NCI-H2227 treated with DMSO at 0.1 percent for 48 hours (cell line): ENCODE measurements around the gene URB2.
"Not testable (repeated sequence)": the region's sequence is repeated elsewhere in the genome, so short reads cannot be mapped to it uniquely, and the experiment has no call there.

ENCODE experiments used
- DNase-seq: peaks from one replicate; lab custom pipeline; 2025; lab: John Stamatoyannopoulos, UW

Gene URB2

GRCh38 chr1:229614701-229615100 lies 11.3 kb upstream of the URB2 start:
- DNase-seq, result no peak

DNA sequence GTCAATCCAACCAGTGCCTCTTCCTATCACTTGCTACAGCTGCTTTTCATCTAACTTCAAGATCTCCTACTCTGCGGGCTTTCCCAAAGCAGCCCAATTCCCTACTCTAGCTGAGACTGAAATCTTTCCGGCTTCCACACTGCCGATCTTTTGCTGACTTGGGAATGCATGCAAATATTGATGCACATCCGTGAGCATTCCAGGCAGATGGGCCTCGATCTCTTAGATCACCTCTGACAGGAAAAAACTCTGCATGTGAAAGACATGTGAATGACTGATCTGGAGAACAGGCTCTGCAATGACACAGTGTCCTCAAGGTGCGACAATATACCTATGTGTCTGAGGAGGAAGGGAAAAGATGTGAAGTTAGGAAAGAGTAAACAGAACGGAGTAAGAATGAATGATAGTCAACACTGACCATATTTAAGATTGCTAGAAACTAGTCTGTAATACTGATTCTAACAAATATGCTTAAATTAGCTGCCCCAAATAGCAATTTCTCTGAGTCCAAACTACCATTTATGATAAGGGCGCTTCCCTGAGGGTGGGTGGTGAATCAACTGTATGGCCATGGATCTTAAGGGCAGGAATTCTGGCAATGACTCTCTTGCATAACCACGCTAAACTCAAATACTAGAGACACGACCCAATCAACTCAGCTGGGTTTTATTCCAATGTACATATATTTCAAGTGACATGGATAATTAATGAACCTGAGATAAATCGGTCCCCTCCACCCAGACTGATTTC lies 8.5 kb upstream of the URB2 start:
- DNase-seq, result no peak

DNA sequence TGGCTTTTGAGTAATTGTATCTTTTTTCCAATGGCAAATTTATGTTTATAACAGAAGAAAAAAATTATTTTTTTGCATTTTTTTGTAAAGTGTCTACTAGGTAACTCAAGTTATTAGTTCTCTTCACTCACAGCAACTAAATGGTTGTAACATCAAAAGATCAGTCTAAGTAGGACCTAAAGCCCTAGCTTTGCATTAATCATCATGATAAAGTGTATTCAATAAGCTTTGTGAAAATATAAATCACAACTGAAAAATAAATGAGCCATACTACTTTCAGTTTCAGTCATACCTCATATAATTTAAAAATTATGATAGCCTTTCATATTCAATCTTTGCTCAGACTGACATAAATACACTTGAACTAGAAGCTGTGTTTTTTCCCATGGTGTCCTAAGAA lies 7.0 kb upstream of the URB2 start:
- no peak for DNase-seq

DNA sequence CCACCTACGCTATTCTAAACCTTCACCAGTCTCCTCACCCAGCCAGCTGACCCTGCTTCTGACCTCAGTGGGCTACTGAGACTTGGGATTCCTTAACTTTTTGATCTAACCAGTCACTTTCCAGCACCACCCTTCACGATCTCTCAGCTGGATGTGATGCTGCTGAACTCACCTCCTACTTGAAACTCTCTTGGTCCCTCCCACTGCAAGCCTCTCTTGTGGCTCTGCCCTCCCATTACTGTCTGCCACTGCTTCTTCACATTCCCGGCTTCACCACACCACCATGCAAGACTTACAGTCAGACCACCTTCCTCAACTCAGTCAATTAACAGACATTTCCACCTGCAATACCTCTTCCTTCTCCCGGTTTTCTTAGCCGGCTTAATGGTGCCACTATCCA lies 6.4 kb upstream of the URB2 start:
- peak; percentile 7 for DNase-seq

DNA sequence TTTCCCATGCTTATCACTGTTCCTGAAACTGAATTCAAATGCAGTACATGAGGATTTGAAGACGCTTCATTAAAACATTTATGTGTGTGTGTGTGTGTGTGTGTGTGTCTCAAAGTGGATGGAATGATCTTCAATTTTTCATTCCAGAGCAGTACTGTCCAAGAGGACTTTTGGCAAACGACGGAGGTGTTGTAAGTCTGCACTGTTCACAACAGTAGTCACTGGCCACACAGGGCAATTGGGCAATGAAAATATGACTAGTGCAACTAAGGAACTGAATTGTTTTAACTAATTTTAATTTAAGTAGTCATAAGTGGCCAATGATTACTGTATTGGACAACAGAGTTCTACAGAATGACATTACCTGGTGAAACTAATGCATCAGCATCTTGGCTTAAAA lies 5.2 kb upstream of the URB2 start:
- DNase-seq, result no peak

DNA sequence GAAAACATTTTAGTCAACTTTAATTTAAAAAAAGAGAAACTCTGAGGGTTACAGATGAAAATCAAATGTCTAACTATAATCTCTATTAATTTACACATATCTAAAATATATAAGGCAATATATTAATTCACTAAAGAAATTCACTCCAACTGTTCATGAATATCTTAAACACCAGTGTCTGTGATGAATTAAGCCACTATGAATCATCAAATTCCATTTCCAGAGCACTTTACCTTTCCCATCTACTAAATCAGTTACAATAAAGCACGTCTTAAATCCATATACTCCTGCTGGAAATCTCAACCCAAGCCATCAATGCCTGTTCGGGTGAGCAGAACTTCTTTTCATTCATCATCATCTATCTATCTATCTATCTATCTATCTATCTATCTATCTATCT lies 4.4 kb upstream of the URB2 start:
- no peak for DNase-seq

- not testable (repeated sequence) for DNase-seq
Observed at GRCh38 chr1:229622641-229623120, 3.4 kb upstream of the URB2 start.

GRCh38 chr1:229623225-229623624 lies 2.8 kb upstream of the URB2 start:
- DNase-seq, result no peak

DNA sequence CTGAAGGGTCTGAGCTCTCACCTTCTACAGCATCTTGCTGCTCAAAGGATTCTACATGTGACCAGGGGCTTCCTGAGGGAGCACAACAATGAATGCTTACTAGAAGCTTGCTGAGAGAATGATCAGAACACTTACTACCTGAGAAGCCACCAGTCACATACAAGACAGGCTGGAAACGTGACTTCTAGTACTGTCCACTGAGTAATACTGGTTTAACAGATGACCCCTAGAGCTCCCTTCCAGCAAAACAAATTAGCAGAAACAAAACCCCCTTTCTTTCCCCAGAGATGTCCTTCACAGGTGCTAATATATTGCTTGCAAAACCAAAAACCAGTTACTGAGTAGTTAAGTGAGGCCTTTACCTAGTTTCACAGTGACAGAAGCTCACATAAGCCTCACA lies 2.2 kb upstream of the URB2 start:
- DNase-seq, result no peak

DNA sequence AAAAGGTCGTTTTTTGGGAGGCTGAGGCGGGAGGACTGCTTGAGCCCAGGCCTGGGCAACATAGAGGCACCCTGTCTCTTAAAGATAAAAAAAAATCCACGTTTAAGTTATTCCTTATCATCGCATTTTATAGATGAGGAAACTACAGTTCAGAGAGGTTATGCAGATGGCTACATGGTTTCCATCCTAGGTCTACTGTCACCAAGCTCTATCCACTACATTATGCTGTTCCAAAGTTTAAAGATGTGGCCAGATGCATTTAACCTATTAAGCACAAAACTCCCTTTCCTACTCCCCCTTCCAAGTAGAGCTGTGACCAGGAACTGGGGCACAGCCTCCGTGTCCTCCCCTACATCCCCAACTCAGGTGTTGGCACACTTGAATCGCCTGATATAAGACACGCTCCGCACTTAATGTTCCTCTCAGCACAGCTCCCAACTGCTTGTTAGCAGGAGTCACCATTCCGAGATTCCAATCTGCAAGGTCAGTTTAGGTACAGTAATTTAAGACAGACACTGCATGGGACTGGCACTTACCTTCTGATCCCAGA lies 1.5 kb upstream of the URB2 start:
- no peak for DNase-seq

DNA sequence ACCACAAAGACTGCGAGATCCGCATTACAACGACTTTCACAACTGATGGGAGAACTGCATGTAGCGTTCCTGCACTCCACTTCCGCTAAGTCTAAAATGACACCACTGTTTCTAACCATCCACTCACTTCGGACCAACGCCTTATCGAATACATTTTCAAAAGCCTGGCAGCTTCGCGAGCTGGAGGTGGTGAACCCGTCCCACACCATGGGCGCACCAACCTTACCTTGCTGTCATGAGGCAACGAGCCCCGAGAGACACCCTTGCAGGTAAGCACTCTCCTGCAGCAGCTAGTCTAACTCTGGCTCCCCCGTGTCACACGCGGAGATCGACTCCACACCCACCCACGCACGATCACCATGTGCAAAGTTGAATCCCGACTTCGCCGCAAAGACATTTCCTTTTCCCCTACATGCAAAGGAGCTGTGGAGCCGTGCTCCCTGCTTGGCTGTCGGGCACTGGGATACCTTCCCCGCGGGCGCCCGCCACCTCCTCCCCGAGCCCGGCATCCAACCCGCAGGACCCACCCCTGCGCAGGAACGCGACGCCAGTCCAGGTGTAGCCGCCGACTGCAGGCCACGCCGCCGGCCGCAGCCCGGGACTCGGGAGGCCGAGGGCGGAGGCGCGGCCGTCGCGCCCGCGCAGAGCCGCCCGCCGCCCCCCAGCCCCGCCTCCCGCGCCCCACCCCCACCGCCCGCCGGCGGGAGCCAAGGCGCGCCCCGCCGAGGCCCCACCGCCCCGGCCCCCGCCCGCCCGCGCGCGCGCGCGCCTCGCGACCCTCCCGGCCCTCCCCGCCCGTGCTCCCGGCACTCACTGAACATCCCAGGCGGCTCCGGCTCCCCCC lies 754 bp upstream of the URB2 start:
- DNase-seq, result peak; percentile 28

- DNase-seq, result no peak
Observed at GRCh38 chr1:229627003-229627402, 956 bp downstream of the URB2 start.

- DNase-seq, result no peak
Observed at GRCh38 chr1:229629261-229629660, 3.2 kb downstream of the URB2 start.

GRCh38 chr1:229631148-229631547 lies 5.1 kb downstream of the URB2 start:
- no peak for DNase-seq

- DNase-seq, result no peak
Observed at GRCh38 chr1:229631966-229632365, 5.9 kb downstream of the URB2 start.

GRCh38 chr1:229636042-229636441 lies 10.0 kb downstream of the URB2 start:
- no peak for DNase-seq

DNA sequence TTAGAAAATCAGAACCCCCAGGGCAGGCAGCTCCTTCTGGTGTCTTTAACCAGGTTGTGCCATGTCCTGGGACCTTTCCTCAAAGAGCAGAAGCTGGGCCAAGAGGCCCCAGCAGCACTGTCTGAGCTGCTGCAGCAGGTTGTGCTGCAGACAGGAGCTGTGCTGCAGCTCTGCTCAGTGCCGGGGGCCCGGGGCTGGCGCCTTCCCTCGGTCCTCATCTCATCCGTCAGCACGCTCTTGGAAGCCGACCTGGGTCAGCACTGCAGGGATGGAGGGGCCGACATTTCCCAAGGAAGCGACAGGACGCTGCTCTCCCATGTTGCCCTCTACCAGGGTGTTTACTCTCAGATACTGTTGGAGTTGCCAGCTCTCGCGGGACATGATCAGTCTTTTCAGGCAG lies 11.7 kb downstream of the URB2 start:
- no peak for DNase-seq

DNA sequence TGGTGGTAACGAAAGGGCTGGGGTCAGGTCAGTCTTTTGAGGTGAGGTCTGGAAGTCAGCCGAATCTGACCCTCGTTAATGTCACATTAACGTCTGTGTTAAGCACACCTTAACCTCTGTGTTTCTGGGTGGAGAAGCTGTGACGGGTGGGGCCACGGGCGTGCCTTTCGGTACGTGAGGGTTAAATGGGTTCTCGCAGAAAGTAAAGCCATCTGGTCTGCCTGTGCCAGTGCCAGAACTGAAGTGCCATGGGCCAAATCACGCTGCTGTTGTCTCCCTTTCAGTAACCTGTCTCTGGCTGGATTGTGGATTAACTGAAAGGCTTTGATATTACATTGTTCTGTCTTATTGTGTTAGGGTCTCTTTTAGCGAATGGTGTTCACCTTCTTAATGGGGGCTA lies 14.4 kb downstream of the URB2 start:
- no peak for DNase-seq

DNA sequence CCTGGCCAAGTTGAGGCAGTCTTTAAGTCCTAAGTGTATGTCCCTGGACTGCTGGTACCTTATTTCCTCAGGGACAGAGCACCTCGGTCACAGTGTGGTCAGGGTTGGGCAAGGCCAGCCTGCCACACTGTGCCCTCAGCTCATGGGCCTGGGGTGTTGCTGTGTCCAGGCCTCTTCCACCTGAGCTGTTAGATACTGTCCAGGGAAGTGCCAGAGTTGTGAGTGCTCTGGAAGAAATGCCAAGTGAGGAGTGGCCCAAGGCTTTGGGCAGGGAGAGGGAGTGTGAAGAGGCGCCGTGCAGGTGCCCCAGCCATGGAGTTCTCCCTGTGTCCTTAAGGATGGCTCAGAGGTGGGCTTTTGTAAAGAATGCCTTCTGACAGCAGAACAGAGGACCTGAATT lies 15.3 kb downstream of the URB2 start:
- no peak for DNase-seq

GRCh38 chr1:229642376-229642775 lies 16.3 kb downstream of the URB2 start:
- no peak for DNase-seq

GRCh38 chr1:229642970-229643369 lies 16.9 kb downstream of the URB2 start:
- DNase-seq, result no peak

DNA sequence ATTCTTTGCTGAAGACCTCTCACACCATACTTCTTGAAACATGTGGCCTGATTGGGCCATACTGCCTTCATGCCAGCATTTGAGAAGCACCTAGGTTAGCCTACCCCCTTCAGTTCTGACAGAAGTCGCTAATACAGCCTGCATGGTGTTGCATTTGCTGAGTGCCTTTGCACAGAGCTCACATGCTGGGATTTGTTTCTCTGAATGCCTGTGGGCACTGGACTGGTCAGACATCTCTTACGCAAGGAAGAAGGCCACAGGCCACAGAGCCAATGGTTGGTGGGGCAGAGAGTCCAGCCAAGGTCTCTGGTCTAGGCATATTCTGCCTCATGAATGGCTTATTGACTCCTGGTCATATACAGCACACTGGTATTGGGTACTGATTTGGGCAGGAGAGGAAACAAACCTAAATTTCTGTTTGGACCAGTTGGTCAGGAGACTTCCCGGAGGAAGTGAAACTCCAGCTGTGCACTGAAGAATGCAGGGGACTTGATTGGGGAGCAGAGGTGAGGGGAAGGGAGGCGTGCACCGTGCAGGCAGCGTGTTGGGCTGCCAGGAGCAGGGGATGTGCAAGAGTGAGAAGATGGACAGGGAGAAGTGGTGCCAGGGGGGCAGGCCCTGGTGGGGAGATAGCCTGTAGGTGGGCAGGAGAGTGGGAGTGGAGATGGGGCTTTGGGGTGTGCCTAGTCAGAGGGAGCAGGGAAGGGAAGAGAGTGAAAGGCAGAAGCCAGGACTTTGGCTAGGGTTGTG lies 18.1 kb downstream of the URB2 start:
- DNase-seq, result no peak
